ENCODE data around the gene DAPK2. TPM values are rescaled to one million over a fixed set of nuclear protein-coding genes. Genes with fewer than 3 reads are reported as not detected.
"Not testable (repeated sequence)": the region's sequence is repeated elsewhere in the genome, so short reads cannot be mapped to it uniquely, and the experiment has no call there.

Gene DAPK2
- total and polyA plus RNA-seq, 9 donors: 0.77 to 6.2 (median 2.0) TPM

DNA sequence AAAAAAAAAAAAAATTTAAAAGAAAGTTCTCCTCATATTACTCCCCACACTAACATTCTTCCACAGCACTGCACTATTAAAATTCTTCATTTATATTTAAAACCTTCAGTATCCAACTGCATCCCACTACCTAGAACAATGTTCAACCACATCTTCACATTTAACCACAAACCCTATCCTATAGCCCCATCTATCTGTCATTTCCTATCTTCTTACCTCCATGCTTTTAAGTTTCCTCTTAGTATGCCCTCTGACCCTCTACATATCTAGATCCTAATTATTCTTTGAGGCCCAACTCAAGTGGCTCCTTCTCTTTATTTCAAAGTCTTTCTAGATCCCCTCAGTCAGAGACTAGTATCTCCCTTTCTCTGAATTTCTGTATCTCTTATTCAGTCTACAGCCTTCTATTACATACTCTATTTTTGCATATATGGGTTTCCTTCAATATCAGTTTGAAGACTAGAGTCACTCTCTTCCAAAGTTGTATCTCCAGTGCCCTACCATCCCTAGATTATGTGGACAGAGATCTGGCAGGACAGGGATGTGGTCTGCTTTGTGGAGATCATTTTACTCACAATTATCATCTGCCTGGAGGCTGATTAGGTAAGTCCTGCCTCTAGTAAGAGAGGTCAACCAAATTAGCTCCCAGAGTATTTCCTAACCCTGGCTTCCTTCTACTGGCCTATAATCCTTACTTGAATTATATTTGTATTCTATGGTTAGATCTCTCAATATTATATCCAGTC is 46.0 kb upstream of the DAPK2 start:
- Histone ChIP-seq H3K4me3 (no peak overlapping the region), H3K27ac (no peak overlapping the region), H3K9me3 (no peaks in the 10 kb centered on the region), H3K27me3 (no peaks in the 10 kb centered on the region), H3K36me3 (no peaks in the 10 kb centered on the region), H3K4me1 (ENCODE audit: insufficient read depth) (peaks cover 14% of the 10 kb centered on the region)
- TF ChIP-seq EP300 (IDR thresholded peaks at IDR 0.05): no peak
- TF ChIP-seq POLR2A (IDR thresholded peaks at IDR 0.05): no peak
- no peak for TF ChIP-seq CTCF (IDR thresholded peaks at IDR 0.05)
- intact Hi-C loops (cut with DNase I): no loop called here
- no peak for DNase-seq

- no peak for TF ChIP-seq CTCF (IDR thresholded peaks at IDR 0.05)
- TF ChIP-seq EP300 (IDR thresholded peaks at IDR 0.05): no peak
- no peak for TF ChIP-seq POLR2A (IDR thresholded peaks at IDR 0.05)
These were observed 44.2 kb upstream of the DAPK2 start for GRCh38 chr15:64090527-64090926.

GRCh38 chr15:64089543-64090280 is 43.4 kb upstream of the DAPK2 start:
- Histone ChIP-seq H3K27me3 (no peaks in the 10 kb centered on the region), H3K4me1 (ENCODE audit: insufficient read depth) (peaks cover 7% of the 10 kb centered on the region), H3K9me3 (no peaks in the 10 kb centered on the region), H3K27ac (no peak overlapping the region), H3K4me3 (no peak overlapping the region), H3K36me3 (no peaks in the 10 kb centered on the region)
- TF ChIP-seq POLR2A (IDR thresholded peaks at IDR 0.05): no peak
- no peak for TF ChIP-seq EP300 (IDR thresholded peaks at IDR 0.05)
- TF ChIP-seq CTCF (IDR thresholded peaks at IDR 0.05): no peak
- 77 to 90% (median 85%) methylated on average over 12 of the region's 12 CpGs for WGBS, 3 donors
- DNase-seq: no peak
- intact Hi-C loops (cut with DNase I): no loop called here

More at GRCh38 chr15:64090527-64090926, 44.2 kb upstream of the DAPK2 start:
- Histone ChIP-seq H3K27ac (no peak overlapping the region), H3K27me3 (no peaks in the 10 kb centered on the region), H3K9me3 (no peaks in the 10 kb centered on the region), H3K4me1 (ENCODE audit: insufficient read depth) (peaks cover 12% of the 10 kb centered on the region), H3K36me3 (no peaks in the 10 kb centered on the region), H3K4me3 (no peak overlapping the region)
- WGBS, 3 donors: 62 to 93% (median 78%) methylated on average over 3 of the region's 3 CpGs
- intact Hi-C loops (cut with DNase I): no loop called here
- DNase-seq: no peak

DNA sequence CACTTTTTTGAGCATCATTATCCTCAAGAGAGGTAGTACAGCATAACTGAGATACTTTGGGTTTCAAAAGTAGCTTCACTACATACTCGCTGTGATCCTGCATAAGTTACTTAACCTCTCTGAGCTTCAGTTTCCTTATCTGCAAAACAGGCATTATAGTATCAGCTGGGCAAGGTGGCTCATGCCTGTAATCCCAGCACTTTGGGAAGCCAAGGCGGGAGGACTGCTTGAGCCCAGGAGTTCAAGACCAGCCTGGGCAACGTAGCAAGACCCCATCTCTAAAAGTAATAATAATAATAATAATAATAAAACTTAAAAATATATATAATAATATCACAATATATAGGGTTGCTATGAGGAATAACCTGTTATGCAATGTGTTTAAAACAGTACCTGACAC is 36.5 kb upstream of the DAPK2 start:
- H3K36me3 ChIP-seq: no peaks in the 10 kb centered on the region
- 66 to 96% (median 78%) methylated on average over 3 of the region's 3 CpGs for WGBS, 3 donors
- no peaks in the 10 kb centered on the region for H3K27me3 ChIP-seq
- no peak overlapping the region for H3K27ac ChIP-seq
- intact Hi-C loops (cut with DNase I): no loop called here
- no peak for TF ChIP-seq CTCF (IDR thresholded peaks at IDR 0.05)
- no peak for TF ChIP-seq POLR2A (IDR thresholded peaks at IDR 0.05)
- TF ChIP-seq EP300 (IDR thresholded peaks at IDR 0.05): no peak
- DNase-seq: no peak
- H3K9me3 ChIP-seq: no peaks in the 10 kb centered on the region
- no peaks in the 10 kb centered on the region for H3K4me1 ChIP-seq (ENCODE audit: insufficient read depth)
- no peak overlapping the region for H3K4me3 ChIP-seq

DNA sequence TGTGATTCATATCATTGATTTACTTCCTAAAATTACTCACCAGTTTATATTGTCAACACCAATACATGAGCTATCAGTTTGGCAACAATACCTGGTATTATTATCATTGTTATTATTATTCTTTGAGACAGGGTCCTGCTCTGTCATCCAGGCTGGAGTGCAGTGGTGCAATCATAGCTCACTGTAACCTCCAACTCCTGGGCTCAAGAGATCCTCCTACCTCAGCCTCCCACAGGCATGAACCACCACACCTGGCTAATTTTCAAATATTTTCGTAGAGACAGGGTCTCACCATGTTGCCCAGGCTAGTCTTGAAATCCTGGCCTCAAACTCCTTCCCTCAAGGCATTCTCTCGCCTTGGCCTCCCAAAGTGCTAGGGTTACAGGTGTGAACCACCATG is 27.2 kb upstream of the DAPK2 start:
- H3K4me3 ChIP-seq; intact Hi-C loops (cut with DNase I); H3K36me3 ChIP-seq; H3K9me3 ChIP-seq; H3K27me3 ChIP-seq; H3K4me1 ChIP-seq (ENCODE audit: insufficient read depth); DNase-seq; H3K27ac ChIP-seq: not testable (repeated sequence)
- WGBS, 3 donors: 92 to 94% (median 92%) methylated on average over 2 of the region's 2 CpGs
